GM21515 (cell line): ENCODE measurements around the gene KLHL29.

ENCODE experiments used
- ATAC-seq: cut with Tn5 transposase; IDR thresholded peaks from one replicate; pipeline ENCODE4 v1.9.1; 2021; ENCODE audit not compliant: unreplicated experiment

The KLHL29 gene

GRCh38 chr2:23622466-23622865 lies 237.5 kb downstream of the KLHL29 start:
- no peak for ATAC-seq

GRCh38 chr2:23622966-23623675 lies 238.1 kb downstream of the KLHL29 start:
- no peak for ATAC-seq

GRCh38 chr2:23624378-23624777 lies 239.4 kb downstream of the KLHL29 start:
- no peak for ATAC-seq

GRCh38 chr2:23624915-23625314 lies 239.9 kb downstream of the KLHL29 start:
- no peak for ATAC-seq

GRCh38 chr2:23625726-23626125 lies 240.7 kb downstream of the KLHL29 start:
- ATAC-seq, result no peak

GRCh38 chr2:23626701-23627230 lies 241.8 kb downstream of the KLHL29 start:
- no peak for ATAC-seq

GRCh38 chr2:23627236-23628009 lies 242.4 kb downstream of the KLHL29 start:
- ATAC-seq, result no peak

GRCh38 chr2:23628926-23629771 lies 244.2 kb downstream of the KLHL29 start:
- ATAC-seq, result no peak

GRCh38 chr2:23629772-23630480 lies 244.9 kb downstream of the KLHL29 start:
- ATAC-seq, result no peak

GRCh38 chr2:23630961-23631360 lies 246.0 kb downstream of the KLHL29 start:
- ATAC-seq, result no peak

GRCh38 chr2:23631389-23631788 lies 246.4 kb downstream of the KLHL29 start:
- ATAC-seq, result no peak

GRCh38 chr2:23632386-23632785 lies 247.4 kb downstream of the KLHL29 start:
- ATAC-seq, result no peak

- ATAC-seq, result no peak
Measured at GRCh38 chr2:23632831-23633395, 247.9 kb downstream of the KLHL29 start.

GRCh38 chr2:23633966-23634365 lies 249.0 kb downstream of the KLHL29 start:
- ATAC-seq, result no peak

GRCh38 chr2:23635442-23636340 lies 250.7 kb downstream of the KLHL29 start:
- ATAC-seq, result no peak

- ATAC-seq, result no peak
Measured at GRCh38 chr2:23636426-23636825, 251.4 kb downstream of the KLHL29 start.

- ATAC-seq, result no peak
Measured at GRCh38 chr2:23637011-23637778, 252.2 kb downstream of the KLHL29 start.

- no peak for ATAC-seq
Measured at GRCh38 chr2:23639406-23639982, 254.5 kb downstream of the KLHL29 start.
